Adrenal gland (tissue), 5 donors: ENCODE data around the gene LYRM2.

Source experiments
- CTCF ChIP-seq, 6 experiments: fragments of 450-650 bp in 4 of 6; fragments of 200-600 bp in 2 of 6; sonication (generic) in 1 of 6; IDR thresholded peaks; 1 replicate in 5 of 6; 2 replicates in 1 of 6; pipeline versions ENCODE4 v1.5.1 to v1.8.0; 2016 to 2021; ENCODE audit warnings: antibody characterized with exemption in 6 of 6, mild to moderate bottlenecking in 2 of 6, moderate library complexity in 1 of 6
- POLR2A ChIP-seq, 2 donors: fragments of 450-650 bp; IDR thresholded peaks; one replicate each; pipeline ENCODE4 v1.6.1; 2017; ENCODE audit warnings: antibody characterized with exemption in 2 of 2, mild to moderate bottlenecking in 2 of 2, moderate library complexity in 1 of 2
- donor health status: DM: no; HTN: no; CAD: no.

- TF ChIP-seq CTCF (IDR thresholded peaks at IDR 0.05) = no peak
- TF ChIP-seq POLR2A (IDR thresholded peaks at IDR 0.05) = no peak
Measured at GRCh38 chr6:89553431-89553830, 85.1 kb downstream of the LYRM2 start.
